Stimulated activated CD8-positive, alpha-beta memory T cell treated with anti-CD3 and anti-CD28 coated beads, Interleukin-7, amount 100 ng/mL, for 24 hours (primary cell): ENCODE results near the gene MMP10.
A peak's percentile ranks its signal among the peaks of the same experiment; 100 is the strongest.
"Not testable (repeated sequence)": the region's sequence is repeated elsewhere in the genome, so short reads cannot be mapped to it uniquely, and the experiment has no call there.

Experiments used
- DNase-seq: peaks from one replicate; pipeline ENCODE4 v3.0.0-alpha.2; 2020; ENCODE audit warnings: low read depth

MMP10 gene

GRCh38 chr11:102783016-102783415, 2.6 kb upstream of the MMP10 start:
- no peak for DNase-seq

GRCh38 chr11:102781676-102782075, 1.2 kb upstream of the MMP10 start:
- no peak for DNase-seq

- DNase-seq, result no peak
Observed at GRCh38 chr11:102776454-102776853, 4.0 kb downstream of the MMP10 start.

- no peak for DNase-seq
Observed at GRCh38 chr11:102773386-102773785, 7.0 kb downstream of the MMP10 start.

GRCh38 chr11:102771351-102771750, 9.1 kb downstream of the MMP10 start:
- no peak for DNase-seq

GRCh38 chr11:102770191-102770590, 10.2 kb downstream of the MMP10 start:
- DNase-seq, result no peak

GRCh38 chr11:102767800-102768199, 12.6 kb downstream of the MMP10 start:
- no peak for DNase-seq

- DNase-seq, result no peak
Observed at GRCh38 chr11:102763440-102763839, 17.0 kb downstream of the MMP10 start.

GRCh38 chr11:102762361-102762767, 18.1 kb downstream of the MMP10 start:
- no peak for DNase-seq

GRCh38 chr11:102761646-102762238, 18.7 kb downstream of the MMP10 start:
- no peak for DNase-seq

GRCh38 chr11:102760344-102761035, 19.9 kb downstream of the MMP10 start:
- no peak for DNase-seq

- no peak for DNase-seq
Observed at GRCh38 chr11:102757823-102758549, 22.4 kb downstream of the MMP10 start.

- no peak for DNase-seq
Observed at GRCh38 chr11:102753267-102753666, 27.2 kb downstream of the MMP10 start.

- DNase-seq, result no peak
Observed at GRCh38 chr11:102751673-102752072, 28.8 kb downstream of the MMP10 start.

GRCh38 chr11:102749101-102749722, 31.2 kb downstream of the MMP10 start:
- no peak for DNase-seq

- not testable (repeated sequence) for DNase-seq
Observed at GRCh38 chr11:102746746-102747578, 33.5 kb downstream of the MMP10 start.

- no peak for DNase-seq
Observed at GRCh38 chr11:102734650-102735049, 45.8 kb downstream of the MMP10 start.

GRCh38 chr11:102733232-102733875, 47.1 kb downstream of the MMP10 start:
- DNase-seq, result peak; percentile 5

GRCh38 chr11:102730944-102731343, 49.5 kb downstream of the MMP10 start:
- not testable (repeated sequence) for DNase-seq

- no peak for DNase-seq
Observed at GRCh38 chr11:102729849-102730815, 50.3 kb downstream of the MMP10 start.
